Raji (cell line): ENCODE measurements around the gene NEURL1B.

Source experiments
- POLR2A ChIP-seq: IDR thresholded peaks from 2 replicates; pipeline ENCODE4 v1.6.1; 2011; ENCODE audit warnings: low read depth, low read length, control low read depth; ENCODE audit not compliant: insufficient read depth

NEURL1B gene

DNA sequence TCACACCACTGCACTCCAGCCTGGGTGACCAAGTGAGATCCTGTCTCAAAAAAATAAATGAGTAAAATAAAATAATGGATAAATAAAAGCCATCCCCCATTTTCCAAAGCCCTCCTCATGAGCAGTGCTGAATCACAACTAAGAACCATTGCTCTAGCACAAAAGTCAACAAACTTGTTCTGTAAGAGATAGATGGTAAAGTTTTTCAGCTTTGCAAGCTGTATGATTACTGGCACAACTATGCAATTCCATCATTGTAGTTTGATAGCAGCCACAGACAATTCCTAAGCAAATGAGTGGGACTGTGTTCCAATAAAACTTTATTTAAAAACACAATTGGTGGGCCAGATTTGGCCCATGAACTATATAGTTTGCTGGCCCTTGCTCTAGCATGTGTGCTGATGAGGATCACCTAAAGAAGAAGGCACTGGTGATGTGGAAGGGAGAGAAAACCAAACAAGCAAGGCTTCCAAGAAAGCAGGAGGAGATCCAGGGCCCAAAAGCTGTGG is 64.6 kb downstream of the NEURL1B start:
- no peak for TF ChIP-seq POLR2A

DNA sequence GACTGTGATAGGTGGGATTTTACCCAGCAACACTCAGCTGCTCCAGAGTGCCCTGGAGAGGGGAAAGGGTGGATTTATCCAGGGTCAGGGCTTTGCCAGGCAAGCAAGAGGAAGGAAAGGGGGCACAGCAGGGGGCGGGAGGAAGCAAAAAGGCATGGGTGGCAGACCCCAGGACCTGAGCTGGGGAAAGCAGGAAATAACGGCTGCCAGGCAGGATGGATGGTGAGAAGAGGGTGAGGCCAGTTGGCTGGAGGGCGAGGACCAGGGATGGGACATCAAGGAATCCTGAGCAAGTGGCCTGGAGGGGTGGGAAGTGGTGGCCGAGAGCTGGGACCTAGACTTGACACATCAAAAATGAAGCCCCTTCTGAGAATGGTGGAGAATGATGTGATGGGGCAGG is 65.7 kb downstream of the NEURL1B start:
- TF ChIP-seq POLR2A: no peak

DNA sequence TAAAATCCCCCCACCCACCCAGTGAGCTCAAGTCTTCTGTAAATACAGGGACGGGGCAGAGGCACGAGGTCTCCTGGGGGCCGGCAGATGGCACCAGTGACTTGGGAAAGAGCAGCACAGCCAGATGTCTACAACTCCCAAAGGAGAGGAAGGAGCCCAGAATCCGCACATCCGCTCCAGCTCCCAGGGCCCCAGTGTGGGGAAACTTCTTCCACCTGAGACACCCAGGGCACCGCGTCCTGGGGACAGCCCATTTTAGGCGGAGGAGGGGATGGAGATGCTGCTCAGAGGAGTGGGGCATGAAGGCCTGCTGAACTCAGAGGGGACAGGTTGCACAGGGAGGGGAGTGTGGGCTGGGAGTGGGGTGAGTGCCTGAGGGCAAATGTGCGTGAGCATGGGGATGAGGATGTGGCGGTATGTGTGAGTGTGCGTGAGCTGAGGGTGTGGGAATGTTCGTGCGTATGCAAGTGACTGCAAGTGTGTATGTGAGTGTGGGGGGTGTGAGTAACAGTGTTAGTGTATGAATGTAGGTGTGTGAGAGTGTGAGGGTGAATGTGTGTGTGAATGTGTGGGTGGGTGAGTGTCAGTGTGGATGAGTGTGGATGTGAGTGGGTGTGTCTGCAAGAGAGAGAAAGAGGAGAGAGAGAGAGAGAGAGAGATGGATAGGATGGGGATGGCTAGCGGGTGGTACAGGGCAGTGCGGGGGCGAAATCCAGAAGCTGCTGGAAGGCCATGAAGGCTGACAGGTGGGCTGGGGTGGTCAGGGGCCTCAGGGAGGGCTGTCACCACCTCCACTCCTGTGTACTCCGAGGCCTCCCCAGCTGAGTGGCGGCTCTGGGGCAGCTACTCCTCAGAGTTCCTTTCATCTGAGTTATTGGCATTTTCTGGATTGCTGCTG is 66.5 kb downstream of the NEURL1B start:
- TF ChIP-seq POLR2A: no peak

DNA sequence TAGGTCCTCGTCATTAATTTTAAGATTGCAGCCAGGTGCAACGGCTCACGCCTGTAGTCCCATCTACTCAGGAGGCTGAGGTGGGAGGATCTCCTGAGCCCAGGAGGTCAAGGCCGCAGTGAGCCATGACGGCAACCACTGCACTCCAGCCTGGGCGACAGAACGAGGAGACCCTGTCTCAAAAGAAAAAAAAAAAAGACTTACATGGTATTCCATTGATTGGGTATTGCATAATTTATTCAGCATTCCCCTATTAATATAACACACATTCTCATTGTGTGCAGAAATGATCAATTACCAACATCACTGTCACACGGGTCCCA is 67.1 kb downstream of the NEURL1B start:
- no peak for TF ChIP-seq POLR2A

DNA sequence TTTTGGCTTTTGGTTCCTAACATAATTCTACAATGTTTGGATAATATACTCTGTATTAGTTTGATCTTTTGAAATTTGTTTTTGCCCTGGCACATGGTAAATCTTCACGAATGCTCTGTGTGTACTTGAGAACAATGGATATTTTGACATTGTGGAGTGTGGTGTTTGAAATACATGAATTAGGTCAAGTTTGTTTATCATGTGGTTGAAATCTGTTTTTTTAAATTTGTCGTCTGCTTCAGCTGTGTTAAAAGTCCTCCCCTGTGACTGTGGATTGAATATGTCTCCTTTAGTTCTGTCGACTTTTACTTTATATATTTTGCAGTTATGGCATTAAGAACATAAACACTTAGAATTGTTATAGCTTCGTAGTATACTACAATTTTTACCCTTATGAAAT is 69.6 kb downstream of the NEURL1B start:
- no peak for TF ChIP-seq POLR2A

DNA sequence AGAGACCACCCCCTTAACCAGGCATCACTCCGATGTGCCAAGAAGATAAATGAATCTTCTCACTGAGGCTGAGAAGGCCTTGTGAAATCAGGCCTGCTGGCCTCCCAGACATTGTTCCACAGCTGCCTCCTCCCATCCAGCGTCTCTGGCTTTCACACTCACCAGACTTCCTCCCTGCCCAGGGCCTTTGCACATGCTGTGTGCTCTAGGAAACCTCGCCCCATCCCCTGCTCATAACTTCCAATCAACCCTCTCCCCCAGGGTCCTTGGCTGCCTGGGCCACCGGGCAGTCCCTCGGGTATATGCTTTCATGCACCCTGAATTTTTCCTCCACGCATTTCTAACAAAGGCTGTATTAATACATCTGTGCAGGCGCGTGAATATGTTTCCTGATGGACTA is 71.5 kb downstream of the NEURL1B start:
- no peak for TF ChIP-seq POLR2A

DNA sequence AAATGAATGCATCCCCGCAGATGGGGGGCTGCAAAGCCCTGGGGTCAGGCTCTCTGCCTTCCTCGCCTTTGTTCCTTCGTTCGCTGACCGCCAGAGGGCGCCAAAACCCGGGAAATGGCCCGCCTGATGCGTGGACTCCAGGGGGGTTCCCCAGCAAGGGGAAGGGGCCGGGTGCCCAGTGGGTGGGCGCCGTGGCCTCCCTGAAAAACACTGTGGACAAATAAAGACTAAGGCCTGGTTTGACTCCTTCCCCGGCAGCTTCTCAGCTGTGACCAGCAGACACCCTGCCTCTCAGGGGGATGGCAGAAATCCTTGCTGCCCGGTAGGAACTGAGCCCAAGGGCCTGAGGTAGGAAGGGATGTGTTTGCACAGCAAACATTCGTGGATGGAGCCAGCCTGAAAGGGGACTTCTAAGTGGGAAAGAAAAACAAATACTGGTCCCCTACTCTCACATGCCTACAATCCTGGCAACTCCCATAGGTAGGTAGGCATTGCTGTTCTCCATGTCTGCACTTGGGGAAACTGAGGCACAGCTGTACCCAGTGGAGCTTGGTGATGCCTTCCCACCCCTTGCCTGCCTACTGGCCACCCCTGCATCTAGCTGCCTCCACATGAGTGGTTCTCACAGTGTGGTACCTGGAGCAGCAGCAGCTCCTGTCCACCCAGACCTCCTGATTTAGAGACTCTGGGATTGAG is 72.2 kb downstream of the NEURL1B start:
- no peak for TF ChIP-seq POLR2A

DNA sequence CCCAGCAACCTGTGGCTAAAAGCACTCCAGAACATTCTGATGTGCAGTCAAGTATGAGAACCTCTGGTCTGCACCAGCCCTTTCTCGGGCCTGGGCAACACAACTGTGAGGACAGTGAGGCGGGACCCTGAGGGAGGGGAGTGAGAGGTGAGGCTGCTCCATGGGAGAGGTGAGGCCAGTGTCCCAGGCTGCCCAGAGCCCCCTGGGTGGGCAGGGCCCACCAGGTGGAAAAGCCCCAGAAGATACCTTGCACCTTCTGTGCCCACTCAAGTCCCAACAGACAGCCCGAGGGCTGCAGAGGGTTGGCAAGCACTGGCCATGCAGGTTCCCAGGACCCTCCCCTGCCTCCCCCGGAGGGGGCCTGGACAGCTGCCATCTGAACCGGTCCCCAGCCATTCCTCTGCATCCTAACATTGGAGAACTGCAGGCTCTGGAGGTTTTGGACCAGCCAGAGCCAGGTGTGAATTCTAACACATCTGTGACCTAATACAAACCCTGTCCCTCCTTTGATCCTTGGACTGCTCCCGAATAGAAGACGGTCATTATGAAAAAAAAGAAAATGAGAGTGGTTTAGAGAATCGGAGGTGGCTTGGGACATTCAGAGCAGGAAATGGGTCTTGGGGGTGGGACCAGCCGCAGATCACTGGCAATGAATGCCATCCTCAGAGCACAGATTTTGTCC is 72.9 kb downstream of the NEURL1B start:
- TF ChIP-seq POLR2A: no peak

DNA sequence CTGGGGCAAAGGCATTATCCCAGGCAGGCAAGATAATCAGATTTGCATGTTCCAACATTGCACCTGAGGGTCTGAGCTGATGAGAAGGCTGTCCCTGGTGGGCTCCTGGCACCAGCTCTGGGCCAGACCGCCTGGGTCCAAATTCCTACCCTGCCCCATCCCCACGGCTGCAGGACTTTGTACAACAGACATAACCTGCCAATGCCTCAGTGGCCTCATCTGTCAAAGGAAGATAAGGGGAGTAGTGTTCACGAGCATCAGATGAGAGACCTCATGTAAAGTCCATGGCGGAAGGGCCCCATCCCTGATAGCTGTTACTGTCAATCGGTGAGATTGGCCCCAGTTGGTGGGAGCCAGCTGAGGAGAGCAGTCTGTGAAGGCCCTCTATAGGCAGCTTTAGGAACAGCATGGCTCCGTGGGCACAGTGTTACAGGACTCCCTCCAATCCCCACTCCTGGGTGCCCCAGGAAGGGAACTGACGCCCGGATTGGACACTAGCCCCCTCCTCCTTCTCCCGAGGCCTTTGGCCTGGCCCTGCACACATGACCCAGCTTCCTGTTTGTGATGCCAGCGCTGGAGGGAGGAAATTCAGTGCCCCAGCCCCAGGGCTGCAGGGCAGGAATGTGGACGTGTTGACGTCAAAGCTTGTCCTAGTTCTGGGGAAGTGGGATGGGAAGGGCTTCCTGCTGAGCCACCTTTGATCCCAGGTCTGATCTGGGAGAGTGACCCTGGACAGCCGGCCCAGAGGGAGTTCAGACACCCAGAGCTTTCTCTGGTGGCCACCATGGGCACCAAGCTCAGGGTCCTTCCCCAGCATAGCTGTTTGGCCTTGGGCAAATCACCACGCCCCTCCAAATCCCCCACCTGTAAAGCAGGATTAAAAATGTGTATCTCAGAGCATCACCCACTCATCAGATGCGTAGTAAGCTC is 73.7 kb downstream of the NEURL1B start:
- no peak for TF ChIP-seq POLR2A

DNA sequence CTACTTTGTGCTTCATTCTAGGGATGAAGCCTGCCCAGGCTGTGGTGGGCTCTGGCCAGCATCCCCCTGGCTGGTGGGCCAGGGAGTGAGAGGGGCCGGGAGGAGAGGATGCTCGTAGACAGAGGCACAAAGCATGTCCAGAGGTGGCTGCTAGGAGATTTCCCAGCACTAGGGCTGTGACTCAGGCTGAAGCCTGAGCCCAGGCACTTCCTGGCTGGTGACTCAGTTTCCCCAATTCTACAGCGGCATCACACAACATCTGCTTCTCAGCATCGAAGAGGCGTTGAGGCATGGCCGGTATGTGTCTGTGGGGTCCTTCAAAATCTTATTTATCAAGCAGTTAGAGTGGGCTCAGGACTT is 74.3 kb downstream of the NEURL1B start:
- TF ChIP-seq POLR2A: no peak

DNA sequence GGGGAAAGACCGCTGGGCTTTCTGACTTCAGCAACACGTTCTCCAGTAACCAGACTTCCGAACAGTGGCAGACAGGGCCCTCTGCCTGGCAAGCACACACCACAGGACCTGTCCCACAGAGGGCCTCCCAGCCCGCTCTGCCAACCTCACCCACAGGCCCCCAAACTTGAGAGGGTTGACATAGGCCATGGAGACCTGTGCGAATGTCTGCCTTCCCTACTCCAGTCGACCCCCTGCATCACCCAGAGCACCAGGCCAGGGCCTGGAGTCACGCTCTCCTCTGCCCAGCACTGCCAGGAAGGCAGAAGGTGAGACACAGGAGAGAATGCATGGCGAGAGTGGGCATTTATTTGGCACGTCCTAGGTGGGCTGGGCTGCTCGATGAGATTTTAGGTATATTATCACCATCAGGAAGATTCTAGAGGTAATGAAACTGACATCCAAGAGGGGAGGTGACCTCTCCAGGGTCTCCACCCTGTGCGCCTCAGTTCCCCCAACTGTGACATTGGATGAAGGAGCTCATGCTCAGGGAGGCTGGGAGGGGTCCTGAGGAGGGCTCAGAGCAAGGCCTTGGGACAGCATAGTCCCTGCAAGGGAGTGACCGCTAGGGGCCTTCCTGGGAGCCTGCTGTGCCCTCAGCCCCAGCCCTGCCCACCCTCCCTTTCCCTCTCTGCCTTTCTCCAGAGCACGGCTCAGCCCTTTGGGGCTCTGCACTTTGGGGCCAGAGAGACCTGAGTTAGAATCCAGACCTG is 75.0 kb downstream of the NEURL1B start:
- no peak for TF ChIP-seq POLR2A

DNA sequence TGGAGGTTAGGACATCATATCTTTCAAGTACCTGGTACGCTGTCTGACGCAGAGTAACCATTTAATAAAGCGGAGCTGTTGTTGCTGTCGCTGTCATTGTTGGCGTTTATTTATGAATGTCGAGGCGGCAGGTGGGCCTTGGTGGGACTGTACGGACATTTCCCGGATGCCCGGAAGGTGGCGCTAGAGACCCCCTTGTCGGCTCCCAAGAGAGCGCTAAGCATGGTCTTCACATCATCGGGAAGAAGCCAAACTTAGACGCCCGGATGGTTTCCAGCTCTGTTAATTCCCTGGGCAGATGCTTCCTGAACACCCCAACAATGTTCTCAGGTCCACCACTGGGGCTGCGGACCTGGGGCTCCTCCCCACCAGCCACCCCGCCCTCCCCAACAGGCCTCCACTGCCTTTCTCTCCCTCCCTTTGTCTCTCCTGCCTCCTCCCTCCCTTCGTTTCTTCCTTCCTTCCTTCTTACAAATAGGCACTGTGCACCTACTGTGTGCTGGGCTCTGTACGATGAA is 75.8 kb downstream of the NEURL1B start:
- no peak for TF ChIP-seq POLR2A

DNA sequence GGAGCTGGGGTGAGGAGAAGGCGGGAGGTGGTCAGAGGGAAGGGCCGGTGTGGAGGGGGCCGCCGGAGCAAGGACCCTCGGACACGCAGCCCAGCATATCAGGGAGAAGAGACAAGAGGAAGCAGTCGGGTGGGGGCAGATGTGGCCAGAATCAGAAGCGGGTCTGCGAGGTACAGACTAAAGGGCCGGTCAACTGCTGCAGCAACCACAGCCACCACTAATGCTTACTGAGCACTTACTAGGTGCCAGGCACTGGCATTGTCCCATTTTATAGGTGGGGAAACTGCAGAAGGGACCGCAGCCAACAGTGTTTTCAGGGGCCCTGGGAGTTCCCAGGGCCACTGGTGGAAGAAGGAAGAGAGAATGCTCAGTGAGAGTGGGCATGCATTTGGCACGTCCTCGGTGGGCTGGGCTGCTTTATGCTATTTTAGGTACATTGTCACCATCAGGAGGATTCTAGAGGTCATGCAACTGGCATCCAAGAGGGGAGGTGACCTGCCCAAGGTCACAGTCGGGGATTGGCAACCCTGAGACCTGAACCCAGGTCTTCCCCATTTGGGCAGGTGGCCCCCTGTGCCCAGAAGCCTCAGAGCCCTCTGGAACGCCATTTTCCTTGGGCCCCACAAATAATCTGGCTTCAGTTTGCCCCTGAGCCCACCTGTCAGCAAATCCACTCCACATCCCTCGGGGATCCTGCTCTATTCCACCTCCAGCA is 76.6 kb downstream of the NEURL1B start:
- TF ChIP-seq POLR2A: no peak

DNA sequence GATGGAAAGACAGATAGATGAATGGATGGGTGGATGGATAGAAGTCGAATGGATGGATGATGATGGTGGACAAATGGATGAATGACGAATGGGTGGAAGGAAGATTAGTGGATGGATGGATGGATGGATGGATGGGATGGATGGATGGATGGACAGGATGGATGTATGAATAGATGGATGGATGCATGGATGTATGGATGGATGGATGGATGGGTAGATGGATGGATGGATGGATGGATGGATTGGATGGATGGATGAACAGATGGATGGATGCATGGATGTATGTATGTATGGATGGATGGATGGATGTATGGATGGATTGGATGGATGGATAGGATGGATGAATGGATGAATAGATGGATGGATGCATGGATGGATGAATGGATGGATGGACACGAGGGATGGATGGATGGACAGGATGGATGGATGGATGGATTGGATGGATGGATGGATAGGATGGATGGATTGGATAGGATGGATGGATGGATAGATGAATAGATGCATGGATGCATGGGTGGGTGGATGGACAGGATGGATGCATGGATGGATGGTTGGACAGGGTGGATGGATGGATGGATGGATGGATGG is 77.6 kb downstream of the NEURL1B start:
- TF ChIP-seq POLR2A: no peak
